Kidney epithelial cell (primary cell): ENCODE measurements around the gene MCEMP1. TPM values are rescaled to one million over a fixed set of nuclear protein-coding genes. Genes with fewer than 3 reads are reported as not detected.

ENCODE experiments used
- DNase-seq: peaks from one replicate; pipeline ENCODE4 v3.0.0-alpha.2; 2010; ENCODE audit warnings: low read depth
- H3K27me3 ChIP-seq: 2 replicates; pipeline ENCODE4 v1.6.0; 2011; ENCODE audit warnings: low read length; ENCODE audit not compliant: control insufficient read depth, insufficient read depth
- H3K36me3 ChIP-seq: 2 replicates; pipeline ENCODE4 v1.5.1; 2011; ENCODE audit warnings: low read length; ENCODE audit not compliant: control insufficient read depth, insufficient read depth
- H3K4me3 ChIP-seq: 2 replicates; pipeline ENCODE4 v1.5.1; 2011; ENCODE audit warnings: low read depth, mild to moderate bottlenecking, control low read depth, low read length
- total RNA-seq: library from RNA; depleted of rRNA; stranded (reverse); fragments of >200 nt; gene quantifications from 2 replicates; pipeline ENCODE4 v1.2.3, GENCODE V29; 2015
- TF ChIP-seq, protein P1 (sequence below): IDR thresholded peaks from 2 replicates; pipeline ENCODE4 v1.5.1; 2011; ENCODE audit warnings: mild to moderate bottlenecking, moderate library complexity, low read length, control low read depth, inconsistent platforms; ENCODE audit not compliant: insufficient read depth, poor library complexity, severe bottlenecking

Gene MCEMP1
- total RNA-seq, 1 donor from 2014 or later: not detected

DNA sequence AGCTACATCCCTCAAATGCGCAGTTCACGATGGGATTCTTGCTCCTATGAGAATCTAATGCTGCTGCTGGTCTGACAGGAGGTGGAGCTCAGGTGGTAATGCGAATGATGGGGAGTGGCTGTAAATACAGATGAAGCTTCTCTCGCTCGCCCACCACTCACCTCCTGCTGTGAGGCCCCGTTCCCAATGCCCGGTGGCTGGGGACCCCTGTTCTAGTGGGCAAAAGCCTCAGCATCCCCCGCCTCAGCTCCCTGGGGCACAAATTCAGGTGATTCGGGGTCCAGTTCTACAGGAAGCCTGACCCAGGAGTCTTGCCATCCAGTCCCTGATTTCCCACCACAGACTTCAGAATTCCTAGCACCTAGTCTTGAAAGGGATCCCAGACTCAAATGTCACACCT is 4.4 kb upstream of the MCEMP1 start:
- no peaks in the 10 kb centered on the region for H3K36me3 ChIP-seq
- TF ChIP-seq, protein P1, sequence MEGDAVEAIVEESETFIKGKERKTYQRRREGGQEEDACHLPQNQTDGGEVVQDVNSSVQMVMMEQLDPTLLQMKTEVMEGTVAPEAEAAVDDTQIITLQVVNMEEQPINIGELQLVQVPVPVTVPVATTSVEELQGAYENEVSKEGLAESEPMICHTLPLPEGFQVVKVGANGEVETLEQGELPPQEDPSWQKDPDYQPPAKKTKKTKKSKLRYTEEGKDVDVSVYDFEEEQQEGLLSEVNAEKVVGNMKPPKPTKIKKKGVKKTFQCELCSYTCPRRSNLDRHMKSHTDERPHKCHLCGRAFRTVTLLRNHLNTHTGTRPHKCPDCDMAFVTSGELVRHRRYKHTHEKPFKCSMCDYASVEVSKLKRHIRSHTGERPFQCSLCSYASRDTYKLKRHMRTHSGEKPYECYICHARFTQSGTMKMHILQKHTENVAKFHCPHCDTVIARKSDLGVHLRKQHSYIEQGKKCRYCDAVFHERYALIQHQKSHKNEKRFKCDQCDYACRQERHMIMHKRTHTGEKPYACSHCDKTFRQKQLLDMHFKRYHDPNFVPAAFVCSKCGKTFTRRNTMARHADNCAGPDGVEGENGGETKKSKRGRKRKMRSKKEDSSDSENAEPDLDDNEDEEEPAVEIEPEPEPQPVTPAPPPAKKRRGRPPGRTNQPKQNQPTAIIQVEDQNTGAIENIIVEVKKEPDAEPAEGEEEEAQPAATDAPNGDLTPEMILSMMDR: no peak
- DNase-seq: no peak

DNA sequence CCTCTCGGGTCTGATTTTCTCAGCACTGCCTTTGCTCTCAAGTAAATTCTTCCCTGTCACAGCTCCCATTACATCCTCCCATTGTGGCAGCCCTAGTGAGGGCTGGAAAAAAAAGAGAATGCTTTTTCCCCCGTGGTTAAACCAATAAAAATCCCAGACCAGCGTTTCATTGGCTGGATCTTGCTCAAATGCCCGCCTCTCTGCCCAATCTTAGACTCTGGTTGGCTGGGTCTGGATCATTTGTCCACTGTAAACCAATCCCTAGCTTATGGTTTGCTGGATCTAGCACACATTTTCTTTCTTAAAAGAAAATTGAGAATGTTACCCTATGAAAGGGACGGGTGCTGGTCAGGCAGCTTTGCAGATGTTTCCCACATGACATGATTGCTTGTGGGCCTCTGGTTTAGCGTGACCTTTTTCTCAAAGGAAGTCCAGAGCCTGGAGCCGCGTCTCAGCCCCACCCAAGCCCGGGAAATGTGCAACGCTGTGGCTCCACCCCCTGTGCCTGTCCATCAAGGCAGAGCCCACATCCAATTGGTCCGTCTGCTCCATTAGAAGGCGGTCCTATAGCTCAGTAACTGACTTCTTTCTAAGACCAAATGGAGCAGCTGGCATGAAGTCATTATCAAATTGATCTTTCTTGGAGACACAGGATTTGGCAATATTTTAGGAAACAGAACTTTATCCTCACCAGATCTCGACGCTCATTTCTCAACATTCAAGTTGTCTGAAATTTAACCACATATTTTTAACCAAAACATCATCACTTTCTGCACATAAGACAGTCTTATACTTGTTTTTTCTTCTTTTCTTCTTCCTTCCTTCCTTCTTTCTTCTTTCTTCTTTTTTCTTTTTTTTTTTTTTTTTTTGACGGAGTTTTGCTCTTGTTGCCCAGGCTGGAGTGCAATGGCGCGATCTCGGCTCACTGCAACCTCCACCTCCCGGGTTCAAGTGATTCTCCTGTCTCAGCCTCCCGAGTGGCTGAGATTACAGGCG is 2.6 kb upstream of the MCEMP1 start:
- Histone ChIP-seq H3K36me3 (no peaks in the 10 kb centered on the region), H3K4me3 (no peak overlapping the region), H3K27me3 (peaks cover 37% of the 10 kb centered on the region)
- DNase-seq: no peak
- TF ChIP-seq, protein P1: no peak

More for the DNA sequence above, 4.4 kb upstream of the MCEMP1 start:
- no peak overlapping the region for H3K4me3 ChIP-seq
- peaks cover 28% of the 10 kb centered on the region for H3K27me3 ChIP-seq

DNA sequence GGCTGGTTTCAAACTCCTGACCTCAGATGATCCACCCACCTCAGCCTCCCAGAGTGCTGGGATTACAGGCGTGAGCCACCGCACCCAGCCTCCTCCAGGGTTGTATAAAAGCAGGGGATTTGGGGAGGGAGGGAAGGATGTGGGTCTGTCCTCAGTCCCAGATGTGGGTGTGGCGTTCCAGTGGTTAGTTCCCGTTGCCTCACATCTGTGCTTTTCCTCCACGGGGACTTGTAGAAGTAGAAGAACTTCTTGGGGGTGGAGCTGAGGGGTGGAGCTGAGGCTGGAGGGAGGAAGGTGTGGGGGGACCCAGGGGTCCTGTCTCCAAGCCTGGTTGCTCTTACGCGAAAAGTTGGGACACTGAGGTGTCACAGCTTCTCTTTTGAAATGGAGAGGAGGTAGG is 514 bp upstream of the MCEMP1 start:
- TF ChIP-seq, protein P1: no peak
- DNase-seq: no peak
- no peak overlapping the region for H3K4me3 ChIP-seq
- peaks cover 27% of the 10 kb centered on the region for H3K27me3 ChIP-seq
- H3K36me3 ChIP-seq: no peaks in the 10 kb centered on the region

DNA sequence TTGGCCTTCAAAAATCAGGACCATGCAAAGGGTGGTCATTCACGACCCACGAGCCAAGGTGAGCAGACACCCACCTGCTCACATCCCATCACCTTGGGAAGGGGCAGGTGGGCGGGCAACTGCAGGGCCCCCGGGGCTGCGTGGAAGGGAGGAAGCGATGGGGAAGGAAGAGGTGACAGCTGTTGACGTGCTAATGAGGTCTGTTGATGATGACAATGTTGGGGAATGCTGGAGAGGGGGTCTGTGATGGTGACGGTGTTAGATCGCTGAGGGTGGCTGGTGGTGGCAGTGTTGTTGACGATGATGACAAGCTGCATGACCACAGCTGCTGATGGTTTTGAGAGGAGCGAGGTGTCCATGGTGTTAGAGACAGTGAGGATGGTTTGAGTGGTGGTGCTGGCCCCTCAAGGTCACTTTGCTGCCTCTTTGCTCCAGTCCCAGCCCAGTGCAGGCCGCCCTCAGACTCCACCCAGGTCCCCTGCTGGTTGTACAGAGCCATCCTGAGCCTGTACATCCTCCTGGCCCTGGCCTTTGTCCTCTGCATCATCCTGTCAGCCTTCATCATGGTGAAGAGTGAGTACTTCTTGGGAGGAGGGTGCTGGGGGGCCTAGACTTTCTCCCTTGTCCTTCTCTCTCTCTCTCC is 900 bp downstream of the MCEMP1 start:
- no peak for DNase-seq
- Histone ChIP-seq H3K4me3 (no peak overlapping the region), H3K36me3 (no peaks in the 10 kb centered on the region), H3K27me3 (peaks cover 19% of the 10 kb centered on the region)
- TF ChIP-seq, protein P1: no peak

DNA sequence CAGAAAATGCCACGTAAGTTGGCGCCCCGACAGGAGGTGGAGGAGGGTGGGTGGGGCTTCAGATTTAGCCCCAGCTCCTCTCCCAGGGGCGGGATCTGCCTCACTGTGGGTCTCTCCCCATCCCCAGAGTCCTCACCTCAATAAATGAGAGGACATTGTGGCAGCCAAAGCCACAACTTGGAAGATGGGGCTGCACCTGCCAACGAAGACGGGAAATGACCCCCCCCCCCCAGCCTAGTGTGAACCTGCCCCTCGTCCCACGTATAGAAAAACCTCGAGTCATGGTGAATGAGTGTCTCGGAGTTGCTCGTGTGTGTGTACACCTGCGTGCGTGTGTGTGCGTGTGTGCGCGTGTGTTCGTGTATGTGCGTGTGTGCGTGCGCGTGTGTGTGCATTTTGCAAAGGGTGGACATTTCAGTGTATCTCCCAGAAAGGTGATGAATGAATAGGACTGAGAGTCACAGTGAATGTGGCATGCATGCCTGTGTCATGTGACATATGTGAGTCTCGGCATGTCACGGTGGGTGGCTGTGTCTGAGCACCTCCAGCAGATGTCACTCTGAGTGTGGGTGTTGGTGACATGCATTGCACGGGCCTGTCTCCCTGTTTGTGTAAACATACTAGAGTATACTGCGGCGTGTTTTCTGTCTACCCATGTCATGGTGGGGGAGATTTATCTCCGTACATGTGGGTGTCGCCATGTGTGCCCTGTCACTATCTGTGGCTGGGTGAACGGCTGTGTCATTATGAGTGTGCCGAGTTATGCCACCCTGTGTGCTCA is 2.3 kb downstream of the MCEMP1 start:
- TF ChIP-seq, protein P1: no peak
- Histone ChIP-seq H3K36me3 (no peaks in the 10 kb centered on the region), H3K27me3 (peaks cover 17% of the 10 kb centered on the region), H3K4me3 (no peak overlapping the region)
- no peak for DNase-seq
